HG03571 (cell line): ENCODE data around the gene ELF5.

Experiments
- ATAC-seq: cut with Tn5 transposase; IDR thresholded peaks from one replicate; pipeline ENCODE4 v1.9.1; 2021; ENCODE audit not compliant: unreplicated experiment

Gene ELF5

GRCh38 chr11:34513682-34514449 lies at the start of gene ELF5:
Gene ELF5, minus strand, starts transcription at chr11:34513794. Its CDS starts 8,045 bp downstream, at chr11:34505749.
- no peak for ATAC-seq

DNA sequence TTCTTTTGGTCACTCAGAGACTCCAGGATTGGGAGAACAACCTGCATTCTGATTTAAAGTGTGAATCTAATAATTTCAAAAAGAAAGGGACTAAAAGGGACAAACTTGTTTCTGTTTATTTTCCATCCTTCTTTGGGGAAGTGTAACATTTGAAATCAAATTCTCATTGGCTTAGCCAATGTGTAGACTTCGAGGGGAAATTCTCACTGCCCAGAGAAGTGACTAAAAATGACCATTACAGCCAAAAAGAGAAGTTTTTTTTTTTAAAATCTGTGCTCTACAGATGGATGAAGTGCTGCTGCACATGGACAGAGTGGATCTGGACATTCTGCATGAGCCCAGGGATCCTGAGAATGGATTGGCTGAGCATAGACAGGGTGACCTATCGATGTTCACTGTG lies 49.4 kb upstream of the ELF5 start:
- no peak for ATAC-seq

GRCh38 chr11:34560511-34560910 lies 46.9 kb upstream of the ELF5 start:
- ATAC-seq, result no peak

- ATAC-seq, result no peak
Observed at GRCh38 chr11:34558673-34559072, 45.1 kb upstream of the ELF5 start.

DNA sequence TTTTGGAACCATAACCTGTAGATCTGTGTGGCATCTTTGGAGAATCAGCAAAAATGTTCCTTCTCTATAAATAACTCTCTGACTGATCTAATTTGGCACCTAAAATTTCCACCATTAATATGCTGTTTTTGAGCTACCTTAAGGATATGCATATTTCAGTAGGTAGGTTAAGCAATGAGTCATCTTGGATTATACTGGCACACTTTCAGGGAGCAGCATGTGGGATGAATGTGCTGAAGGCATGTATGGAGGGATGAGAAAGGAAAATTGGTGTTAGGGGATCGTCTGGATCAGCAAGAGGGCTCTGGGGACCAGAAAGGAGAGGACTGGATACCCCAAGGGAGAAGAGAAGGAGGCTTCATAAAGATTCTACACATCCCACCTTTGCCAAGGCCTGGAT lies 44.6 kb upstream of the ELF5 start:
- no peak for ATAC-seq

DNA sequence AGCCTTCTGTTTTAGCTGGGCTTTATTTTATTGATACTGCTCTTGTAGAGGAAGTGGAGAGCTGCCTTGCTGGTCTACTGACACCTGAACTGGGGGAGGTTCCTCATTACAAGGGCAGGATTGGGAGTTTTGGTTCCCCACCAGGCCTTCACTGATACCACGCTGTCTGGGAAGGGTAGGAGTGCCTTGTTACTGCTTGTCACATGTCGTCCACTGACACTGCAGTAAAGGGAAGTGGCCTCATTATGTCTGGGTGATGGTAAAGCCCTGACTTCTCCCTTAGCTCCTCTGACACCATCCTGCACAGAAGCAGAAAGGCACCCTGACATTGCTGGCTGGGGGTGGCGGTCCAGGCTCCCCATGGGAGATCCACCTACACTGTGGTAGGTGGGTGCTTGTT lies 38.7 kb upstream of the ELF5 start:
- ATAC-seq, result no peak

GRCh38 chr11:34549271-34549670 lies 35.7 kb upstream of the ELF5 start:
- ATAC-seq, result no peak

- no peak for ATAC-seq
Observed at GRCh38 chr11:34548278-34548677, 34.7 kb upstream of the ELF5 start.

- ATAC-seq, result no peak
Observed at GRCh38 chr11:34546511-34547209, 33.1 kb upstream of the ELF5 start.

DNA sequence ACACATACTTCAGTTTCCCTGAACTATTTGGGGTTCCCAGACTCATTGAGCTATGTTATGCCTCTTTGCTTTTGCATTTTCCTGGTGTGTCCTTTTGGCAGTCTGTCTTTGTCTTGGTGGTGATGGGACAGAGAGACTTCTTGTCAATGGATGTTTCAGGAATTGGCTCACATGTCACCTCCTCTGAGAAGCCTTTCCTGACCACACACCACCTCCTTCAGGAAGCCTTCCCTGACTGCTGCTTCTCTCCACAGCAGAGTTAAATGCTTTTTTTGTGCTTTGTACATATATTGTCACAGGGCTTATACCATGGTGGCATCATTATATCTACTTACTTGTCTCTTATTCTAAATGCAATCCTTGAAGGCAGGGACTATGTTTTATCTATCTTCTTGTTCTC lies 28.5 kb upstream of the ELF5 start:
- ATAC-seq, result no peak

- no peak for ATAC-seq
Observed at GRCh38 chr11:34540870-34541269, 27.3 kb upstream of the ELF5 start.

DNA sequence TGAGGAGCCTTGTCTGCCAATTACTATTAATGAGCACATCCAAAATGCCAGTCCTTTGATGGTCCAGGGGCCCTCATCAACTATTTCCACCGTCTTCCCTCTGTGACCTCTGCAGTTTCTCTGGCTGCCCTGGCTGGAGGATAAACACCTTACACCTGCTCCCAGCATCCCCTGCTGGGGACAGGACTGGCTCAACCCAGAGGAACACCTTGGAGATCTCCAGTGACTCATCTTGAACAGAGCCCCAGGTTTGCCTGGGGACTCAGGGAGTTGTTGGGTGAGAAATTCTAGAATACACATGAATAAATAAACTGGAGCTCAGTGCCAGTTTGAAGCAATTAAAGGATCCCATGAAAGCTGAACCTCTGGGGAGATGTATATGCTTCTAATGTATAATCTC lies 24.0 kb upstream of the ELF5 start:
- ATAC-seq, result no peak

DNA sequence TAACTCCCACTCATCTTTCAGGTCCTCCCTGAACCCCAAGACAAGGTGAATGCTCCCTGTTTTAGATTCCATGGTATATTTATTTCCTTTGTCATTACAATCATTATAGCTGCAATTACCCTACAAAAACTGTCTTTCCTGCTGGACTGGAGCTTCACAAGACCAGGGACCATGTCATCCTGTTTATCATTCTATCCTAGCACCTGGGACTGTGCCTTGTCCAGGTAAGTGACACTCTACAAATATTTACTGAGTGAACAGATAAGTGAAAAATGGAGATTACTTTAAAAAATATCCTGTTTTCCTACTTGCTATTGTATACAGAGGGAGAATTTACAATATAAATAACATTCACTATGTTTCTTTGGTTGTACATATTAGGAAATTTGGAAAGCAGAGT lies 22.5 kb upstream of the ELF5 start:
- no peak for ATAC-seq

GRCh38 chr11:34534826-34535225 lies 21.2 kb upstream of the ELF5 start:
- ATAC-seq, result no peak

DNA sequence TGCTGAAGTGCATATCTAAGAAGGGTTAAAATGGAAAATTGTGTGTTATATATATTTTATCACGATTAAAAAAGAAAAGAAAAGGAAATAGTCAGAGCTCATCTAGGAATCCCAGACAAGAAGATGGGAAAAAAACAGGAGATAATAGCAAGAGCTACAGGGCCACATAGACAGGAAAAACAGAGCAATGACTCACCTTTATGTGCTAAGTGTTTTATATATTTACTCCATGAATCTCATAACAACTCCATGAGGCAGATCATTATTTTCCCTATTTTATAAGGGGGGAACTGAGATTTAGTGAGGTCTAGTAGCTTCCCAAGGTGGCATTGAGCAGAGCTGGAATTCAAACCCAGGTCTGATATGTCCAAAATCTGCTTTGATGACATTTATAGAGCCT lies 18.1 kb upstream of the ELF5 start:
- ATAC-seq, result no peak

DNA sequence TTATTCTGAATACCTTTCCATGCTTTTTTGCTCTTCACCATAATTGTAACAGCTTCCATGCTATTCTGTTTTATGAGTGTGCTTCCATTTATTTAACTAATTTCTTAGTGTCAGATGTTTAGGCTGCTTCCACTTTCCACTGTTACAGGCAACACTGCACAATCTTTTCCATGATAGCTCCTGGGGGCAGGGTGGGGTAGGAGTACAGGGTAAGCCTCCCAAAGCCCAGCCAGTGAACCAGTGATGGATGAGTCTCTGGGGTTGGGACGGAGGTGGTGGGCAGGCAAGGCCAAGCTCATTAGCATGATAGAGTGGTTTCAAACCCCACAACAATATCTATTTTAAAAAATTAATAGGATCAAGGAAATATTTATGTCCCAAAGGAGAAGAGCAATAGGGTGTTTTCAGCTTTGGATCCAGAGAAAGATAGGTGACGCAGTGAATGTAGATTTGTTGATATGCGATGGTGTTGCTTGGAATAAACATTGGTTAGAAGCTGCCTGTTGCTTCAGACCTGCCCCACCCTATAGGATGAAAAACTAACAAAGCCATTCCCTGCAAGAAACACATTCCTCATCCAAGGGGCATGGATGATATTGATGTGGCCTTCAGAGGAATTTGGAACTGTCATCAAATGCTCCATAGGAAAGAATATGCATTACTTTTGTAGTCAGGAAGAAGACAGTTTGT lies 17.1 kb upstream of the ELF5 start:
- ATAC-seq, result no peak

DNA sequence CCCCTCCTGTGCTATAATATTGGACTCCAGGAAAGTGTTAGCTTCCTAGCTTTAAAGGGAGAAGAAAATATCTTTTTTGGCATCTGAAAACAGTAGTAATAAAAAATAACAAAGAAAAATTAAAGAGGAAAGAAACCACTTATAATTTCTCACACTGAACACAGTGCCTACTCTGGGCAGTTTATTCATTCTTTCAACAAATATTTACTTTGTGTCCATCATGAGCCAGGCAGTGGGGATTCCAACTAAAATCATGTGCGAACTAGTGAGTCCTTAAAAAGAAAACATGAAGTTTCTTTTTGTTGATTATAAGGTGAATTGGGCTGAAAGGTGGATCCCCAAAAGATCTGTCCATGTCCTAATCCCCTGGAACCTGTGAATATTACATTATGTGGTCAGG lies 16.0 kb upstream of the ELF5 start:
- no peak for ATAC-seq

GRCh38 chr11:34528072-34528471 lies 14.5 kb upstream of the ELF5 start:
- no peak for ATAC-seq

GRCh38 chr11:34525888-34526657 lies 12.5 kb upstream of the ELF5 start:
- ATAC-seq, result no peak

- ATAC-seq, result no peak
Observed at GRCh38 chr11:34525098-34525497, 11.5 kb upstream of the ELF5 start.

GRCh38 chr11:34524696-34525095 lies 11.1 kb upstream of the ELF5 start:
- ATAC-seq, result no peak
